Adipocyte (in vitro differentiated cells): Measurements from ENCODE around the gene SLC30A7.
"Not testable (repeated sequence)": the region's sequence is repeated elsewhere in the genome, so short reads cannot be mapped to it uniquely, and the experiment has no call there.

Experiments used
- DNase-seq: peaks from one replicate; pipeline ENCODE4 v3.0.0-alpha.2; 2015; ENCODE audit warnings: low read depth
- H3K27me3 ChIP-seq: replicated peaks from 2 replicates; pipeline ENCODE4 v1.7.0; 2013; ENCODE audit warnings: mild to moderate bottlenecking, low read length, moderate library complexity; ENCODE audit not compliant: control insufficient read depth, insufficient read depth
- H3K36me3 ChIP-seq: 2 replicates; pipeline ENCODE4 v1.7.0; 2013; ENCODE audit warnings: low read length, mild to moderate bottlenecking, moderate library complexity; ENCODE audit not compliant: control insufficient read depth, insufficient read depth, severe bottlenecking
- H3K4me1 ChIP-seq: 2 replicates; pipeline ENCODE4 v1.7.0; 2013; ENCODE audit warnings: mild to moderate bottlenecking, low read length, moderate library complexity; ENCODE audit not compliant: control insufficient read depth, insufficient read depth
- H3K4me3 ChIP-seq: 2 replicates; pipeline ENCODE4 v1.7.0; 2013; ENCODE audit warnings: mild to moderate bottlenecking, low read length, moderate library complexity
- H3K9ac ChIP-seq: 2 replicates; pipeline ENCODE4 v1.7.0; 2013; ENCODE audit warnings: mild to moderate bottlenecking, low read length, moderate library complexity
- H3K9me3 ChIP-seq: 2 replicates; pipeline ENCODE4 v1.7.0; 2013; ENCODE audit warnings: mild to moderate bottlenecking, low read length, moderate library complexity; ENCODE audit not compliant: control insufficient read depth

SLC30A7 gene

DNA sequence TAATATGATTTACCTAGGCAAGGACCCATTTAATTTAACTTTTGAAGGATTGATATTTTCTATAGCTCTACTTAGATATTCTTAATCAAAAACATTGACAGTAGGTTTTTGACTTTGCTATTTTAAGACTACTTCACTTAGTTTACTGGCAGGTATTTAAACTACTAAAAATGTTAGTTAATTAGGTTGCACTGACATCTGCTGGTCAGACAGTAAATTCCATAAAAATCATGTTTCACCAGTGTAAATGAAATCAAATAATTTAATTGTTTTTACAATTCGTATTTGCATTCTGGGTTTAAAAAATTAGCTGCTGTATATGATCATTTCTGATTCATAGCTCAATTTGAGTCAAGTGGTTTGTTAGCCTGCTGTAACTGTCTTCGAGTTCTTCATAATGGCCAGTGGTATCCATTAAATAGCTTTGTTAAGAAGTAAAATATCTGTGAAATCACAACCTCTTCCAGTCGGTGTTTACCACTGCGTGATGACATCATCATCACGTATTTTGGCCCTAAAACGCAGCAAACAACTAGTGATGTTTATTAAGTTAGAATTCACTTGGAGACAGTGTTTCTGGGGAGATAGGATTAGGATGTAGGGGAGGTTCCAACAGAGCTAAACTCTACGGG, 27.4 kb upstream of the SLC30A7 start:
- Histone ChIP-seq H3K9me3 (no peaks in the 10 kb centered on the region), H3K36me3 (no peaks in the 10 kb centered on the region), H3K27me3 (no peaks in the 10 kb centered on the region), H3K4me3 (peak overlapping the region; percentile 19), H3K4me1 (peaks cover 12% of the 10 kb centered on the region), H3K9ac (peak overlapping the region; percentile 51)
- peak; percentile 77 for DNase-seq

DNA sequence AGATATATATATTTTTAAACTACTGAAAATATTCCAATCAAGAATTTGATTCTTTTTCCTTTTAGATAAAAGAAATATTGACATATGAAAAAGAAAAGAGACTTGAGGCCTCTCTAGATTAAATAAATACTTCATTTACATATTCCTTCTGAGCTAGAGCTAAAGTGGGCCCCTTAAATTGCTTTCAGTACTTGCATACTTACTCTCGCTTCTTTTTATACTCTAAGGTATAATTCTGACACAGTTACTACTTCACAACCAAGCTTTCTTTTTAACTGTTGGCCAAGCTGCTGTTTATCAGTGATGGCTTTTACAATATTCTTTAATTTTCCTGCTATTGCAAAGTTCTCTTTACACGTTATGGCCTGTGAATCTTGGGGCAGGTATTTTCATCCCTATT, 25.9 kb upstream of the SLC30A7 start:
- H3K36me3 ChIP-seq: no peaks in the 10 kb centered on the region
- no peak for DNase-seq

DNA sequence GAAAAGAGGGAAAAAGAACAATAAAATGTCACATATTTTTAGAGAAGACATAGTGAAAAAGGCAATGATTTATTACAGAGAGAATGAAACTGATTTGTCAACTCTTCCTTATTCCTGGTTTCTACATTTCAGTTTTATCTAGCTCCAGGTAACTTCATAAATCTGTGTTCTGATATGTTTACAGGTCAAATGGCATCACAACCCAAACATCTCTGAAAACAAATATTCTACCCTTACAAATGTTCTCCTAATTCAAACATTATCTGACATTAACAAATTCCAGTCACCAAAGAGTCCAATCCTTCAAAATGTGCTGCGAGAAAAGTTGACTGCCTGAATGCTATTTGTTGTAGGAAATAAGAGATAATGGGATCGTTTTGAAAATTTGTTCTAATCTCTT, 21.5 kb upstream of the SLC30A7 start:
- no peak overlapping the region for H3K9ac ChIP-seq
- no peak overlapping the region for H3K4me3 ChIP-seq
- no peak for DNase-seq
- H3K36me3 ChIP-seq: no peaks in the 10 kb centered on the region
- H3K27me3 ChIP-seq: no peaks in the 10 kb centered on the region
- peaks cover 2% of the 10 kb centered on the region for H3K9me3 ChIP-seq
- H3K4me1 ChIP-seq: no peaks in the 10 kb centered on the region

More for the DNA sequence above, 25.9 kb upstream of the SLC30A7 start:
- H3K27me3 ChIP-seq: no peaks in the 10 kb centered on the region
- H3K9ac ChIP-seq: no peak overlapping the region
- peaks cover 12% of the 10 kb centered on the region for H3K4me1 ChIP-seq
- H3K4me3 ChIP-seq: no peak overlapping the region
- H3K9me3 ChIP-seq: no peaks in the 10 kb centered on the region

DNA sequence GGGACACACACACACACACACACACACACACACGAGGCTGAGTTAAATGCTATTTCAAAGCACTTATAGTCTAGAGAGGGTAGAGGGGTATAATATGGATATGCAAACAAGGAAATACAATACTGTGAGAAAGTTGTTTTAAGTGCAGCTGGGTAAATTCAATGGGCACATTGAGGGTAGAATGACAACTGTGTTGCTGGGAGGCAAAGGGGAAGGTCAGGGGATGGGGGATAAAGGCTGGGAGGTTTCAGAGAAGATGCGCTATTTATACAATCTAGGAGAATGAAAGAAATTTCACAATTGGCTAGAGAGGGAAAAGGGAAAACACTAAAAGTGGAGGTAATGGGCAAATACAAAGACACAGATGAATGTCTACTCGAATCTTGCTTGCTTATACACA, 20.7 kb upstream of the SLC30A7 start:
- no peaks in the 10 kb centered on the region for H3K27me3 ChIP-seq
- DNase-seq: no peak
- H3K36me3 ChIP-seq: no peaks in the 10 kb centered on the region
- peaks cover 2% of the 10 kb centered on the region for H3K9me3 ChIP-seq
- H3K4me3 ChIP-seq: no peak overlapping the region
- H3K4me1 ChIP-seq: no peaks in the 10 kb centered on the region
- H3K9ac ChIP-seq: no peak overlapping the region

DNA sequence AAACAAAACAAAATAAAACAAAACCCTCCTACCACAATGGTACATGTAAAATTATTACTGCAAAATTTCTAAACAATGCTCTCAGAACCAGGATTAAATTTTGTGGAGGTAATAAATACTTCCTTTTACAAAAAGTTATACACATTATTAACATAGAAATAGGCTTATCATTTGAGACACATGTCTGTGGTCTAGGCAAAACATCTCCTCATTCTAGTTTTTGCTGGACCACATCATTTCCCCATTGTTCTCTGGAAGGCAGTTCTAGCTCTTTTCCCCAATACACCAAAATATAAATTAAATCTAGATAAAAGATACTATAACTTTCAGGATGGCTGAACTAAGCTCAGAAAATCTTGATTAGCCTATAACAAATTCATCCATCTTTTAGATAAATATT, 19.6 kb upstream of the SLC30A7 start:
- no peaks in the 10 kb centered on the region for H3K36me3 ChIP-seq
- no peak for DNase-seq
- H3K9ac ChIP-seq: no peak overlapping the region
- peaks cover 2% of the 10 kb centered on the region for H3K9me3 ChIP-seq
- no peak overlapping the region for H3K4me3 ChIP-seq
- no peaks in the 10 kb centered on the region for H3K27me3 ChIP-seq
- H3K4me1 ChIP-seq: no peaks in the 10 kb centered on the region

DNA sequence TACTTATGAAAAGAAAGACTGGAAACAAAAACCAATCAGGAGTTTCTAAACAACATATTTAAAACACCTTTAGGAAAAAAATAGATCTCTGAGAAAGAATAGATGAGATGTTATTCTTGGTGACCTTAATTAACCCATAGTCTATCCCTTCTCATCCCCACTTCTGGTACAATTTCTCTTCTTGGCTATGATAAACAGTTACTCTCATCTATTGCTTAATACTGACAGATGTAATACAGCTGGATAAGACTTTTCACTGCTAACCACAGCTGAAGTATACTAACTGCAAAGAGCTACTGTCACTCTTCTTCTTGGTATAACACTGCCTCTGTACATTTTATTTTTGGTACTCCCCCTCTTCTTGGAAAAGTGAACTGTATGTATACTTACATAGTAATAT, 16.5 kb upstream of the SLC30A7 start:
- DNase-seq: no peak
- Histone ChIP-seq H3K9ac (no peak overlapping the region), H3K9me3 (peaks cover 2% of the 10 kb centered on the region), H3K27me3 (no peaks in the 10 kb centered on the region), H3K36me3 (no peaks in the 10 kb centered on the region), H3K4me1 (no peaks in the 10 kb centered on the region), H3K4me3 (no peak overlapping the region)

DNA sequence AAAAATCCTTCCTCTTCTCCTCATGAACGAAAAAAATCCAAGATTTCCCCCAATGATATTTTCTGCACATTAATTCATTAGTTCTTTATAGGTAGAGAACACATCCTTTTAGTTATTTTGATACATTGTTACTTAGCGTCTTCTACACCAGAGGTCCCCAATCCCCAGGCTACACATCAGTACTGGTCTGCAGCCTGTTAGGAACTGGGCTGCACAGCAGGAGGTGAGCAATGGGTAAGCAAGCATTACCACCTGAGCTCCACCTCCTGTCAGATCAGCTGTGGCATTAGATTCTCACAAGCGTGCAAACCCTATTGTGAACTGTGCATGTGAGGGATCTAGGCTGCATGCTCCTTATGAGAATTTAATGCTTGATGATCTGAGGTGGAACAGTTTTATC, 14.2 kb upstream of the SLC30A7 start:
- no peak for DNase-seq
- Histone ChIP-seq H3K9ac (no peak overlapping the region), H3K4me3 (no peak overlapping the region), H3K4me1 (no peaks in the 10 kb centered on the region), H3K9me3 (peaks cover 2% of the 10 kb centered on the region), H3K27me3 (no peaks in the 10 kb centered on the region), H3K36me3 (no peaks in the 10 kb centered on the region)

DNA sequence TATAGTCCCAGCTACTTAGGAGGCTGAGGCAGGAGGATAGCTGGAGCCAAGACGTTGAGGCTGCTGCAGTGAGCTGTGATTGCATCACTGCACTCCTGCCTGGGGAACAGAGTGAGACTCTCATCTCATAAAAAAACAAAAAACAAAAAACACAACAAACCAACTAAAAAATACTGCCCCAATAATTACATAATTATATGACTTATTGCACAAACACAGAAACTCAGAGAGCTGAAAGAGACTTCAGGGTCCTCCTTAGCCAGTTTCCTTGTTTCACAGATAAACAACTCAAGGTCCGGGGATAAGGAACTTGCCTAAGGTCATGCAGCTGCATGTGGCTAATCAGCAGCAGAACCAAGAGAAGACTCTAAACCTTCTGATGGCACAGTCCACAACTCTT, 13.2 kb upstream of the SLC30A7 start:
- H3K4me3 ChIP-seq: no peak overlapping the region
- peaks cover 2% of the 10 kb centered on the region for H3K9me3 ChIP-seq
- no peaks in the 10 kb centered on the region for H3K27me3 ChIP-seq
- H3K36me3 ChIP-seq: no peaks in the 10 kb centered on the region
- H3K9ac ChIP-seq: no peak overlapping the region
- no peak for DNase-seq
- H3K4me1 ChIP-seq: no peaks in the 10 kb centered on the region

DNA sequence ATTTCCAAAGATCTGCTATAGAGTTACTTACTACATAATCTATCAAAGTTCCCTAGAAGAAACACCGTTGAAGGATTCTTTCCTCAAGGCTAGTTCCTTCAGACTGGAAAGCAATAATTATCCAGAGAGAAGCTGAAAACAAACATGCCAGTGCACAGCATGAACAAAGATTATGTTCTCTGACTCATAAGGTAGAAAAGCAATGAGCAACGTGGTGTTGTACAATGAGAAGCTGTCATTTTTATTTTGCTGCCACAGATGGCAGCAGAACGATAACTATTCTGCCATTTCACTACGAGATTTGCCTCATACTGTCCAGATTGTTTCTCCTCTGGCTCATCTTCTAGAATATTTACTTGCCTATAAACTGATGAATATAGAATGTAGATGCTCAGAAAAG, 11.9 kb upstream of the SLC30A7 start:
- Histone ChIP-seq H3K9ac (no peak overlapping the region), H3K4me3 (no peak overlapping the region), H3K4me1 (no peaks in the 10 kb centered on the region), H3K9me3 (peaks cover 2% of the 10 kb centered on the region), H3K27me3 (no peaks in the 10 kb centered on the region), H3K36me3 (no peaks in the 10 kb centered on the region)
- DNase-seq: peak; percentile 69

DNA sequence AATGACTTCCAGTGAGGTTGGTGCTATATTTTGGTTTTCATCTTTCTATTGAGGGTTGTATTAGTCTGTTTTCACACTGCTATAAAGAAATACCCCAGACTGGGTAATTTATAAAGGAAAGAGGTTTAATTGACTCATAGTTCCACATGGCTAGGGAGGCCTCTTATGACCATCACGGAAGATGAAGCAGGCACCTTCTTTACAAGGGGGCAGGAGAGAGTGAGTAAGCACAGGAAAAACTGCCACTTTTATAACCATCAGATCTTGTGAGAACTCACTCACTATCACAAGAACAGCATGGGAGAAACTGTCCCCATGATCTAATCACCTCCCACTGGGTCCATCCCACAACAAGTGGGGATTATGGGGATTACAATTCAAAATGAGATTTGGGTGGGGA, 6.9 kb upstream of the SLC30A7 start:
- not testable (repeated sequence) for H3K4me3 ChIP-seq, H3K4me1 ChIP-seq, H3K9me3 ChIP-seq, H3K27me3 ChIP-seq, DNase-seq, H3K36me3 ChIP-seq, H3K9ac ChIP-seq

DNA sequence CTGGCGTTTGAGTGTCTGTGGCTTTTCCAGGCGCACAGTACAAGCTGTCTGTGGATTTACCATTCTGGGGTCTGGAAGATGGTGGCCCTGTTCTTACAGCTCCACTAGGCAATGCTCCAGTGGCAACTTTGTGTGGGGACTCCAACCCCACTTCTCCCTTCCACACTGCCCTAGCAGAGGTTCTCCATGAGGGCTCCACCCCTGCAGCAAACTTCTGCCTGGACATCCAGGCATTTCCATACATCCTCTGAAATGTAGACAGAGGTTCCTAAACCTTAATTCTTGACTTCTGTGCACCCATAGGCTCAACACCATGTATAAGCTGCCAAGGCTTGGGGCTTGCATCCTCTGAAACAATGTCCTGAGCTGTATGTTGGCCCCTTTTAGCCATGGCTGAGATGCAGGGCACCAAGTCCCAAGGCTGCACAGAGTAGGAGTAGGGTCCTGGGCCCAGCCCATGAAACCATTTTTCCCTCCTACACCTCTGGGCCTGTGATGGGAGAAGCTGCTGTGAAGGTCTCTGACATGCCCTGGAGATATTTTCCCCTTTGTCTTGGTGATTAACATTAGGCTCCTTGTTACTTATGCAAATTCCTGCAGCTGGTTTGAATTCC, 5.9 kb upstream of the SLC30A7 start:
- not testable (repeated sequence) for H3K4me3 ChIP-seq, H3K9me3 ChIP-seq, H3K9ac ChIP-seq, H3K4me1 ChIP-seq, H3K27me3 ChIP-seq, DNase-seq, H3K36me3 ChIP-seq

DNA sequence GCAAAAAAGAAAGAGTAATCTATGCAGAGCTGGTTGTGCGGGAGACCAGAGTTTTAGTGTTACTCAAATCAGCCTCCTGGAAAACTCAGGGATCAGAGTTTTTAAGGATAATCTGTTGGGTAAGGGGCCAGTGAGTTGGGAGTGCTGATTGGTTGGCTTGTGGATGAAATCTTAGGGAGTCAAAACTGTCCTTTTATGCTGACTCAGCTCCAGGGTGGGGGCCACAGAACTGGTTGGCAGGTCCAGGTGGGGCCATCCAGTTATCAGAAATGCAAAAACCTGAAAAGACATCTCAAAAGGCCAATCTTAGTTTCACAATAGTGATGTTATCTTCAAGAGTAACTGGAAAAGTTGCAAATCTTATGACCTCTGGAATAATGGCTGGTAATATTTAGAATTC, 4.5 kb upstream of the SLC30A7 start:
- no peak for DNase-seq
- Histone ChIP-seq H3K27me3 (no peaks in the 10 kb centered on the region), H3K4me1 (peaks cover 6% of the 10 kb centered on the region), H3K9ac (no peak overlapping the region), H3K9me3 (no peaks in the 10 kb centered on the region), H3K36me3 (no peaks in the 10 kb centered on the region), H3K4me3 (no peak overlapping the region)
